GM13977 (cell line): ENCODE measurements around the gene SELP.
A peak's percentile ranks its signal among the peaks of the same experiment; 100 is the strongest.

Source experiments
- DNase-seq: peaks from one replicate; pipeline ENCODE4 v3.0.0; 2012; ENCODE audit warnings: low spot score
- CTCF ChIP-seq: IDR thresholded peaks from 2 replicates; pipeline ENCODE4 v1.5.1; 2012; ENCODE audit warnings: mild to moderate bottlenecking, control low read depth; ENCODE audit not compliant: insufficient read depth; ENCODE audit errors: extremely low read depth, missing control alignments
- in situ Hi-C: fragments of 300-500 bp; cut with MboI; formaldehyde crosslinking; loops from one replicate; pipeline ENCODE4 v1.12.0; 2022; ENCODE audit warnings: low sequenced_read_pairs, low pct_unique_long_range_greater_than_20kb, mixed read lengths, inconsistent platforms; ENCODE audit not compliant: unreplicated experiment

SELP gene

GRCh38 chr1:169601096-169601881 is 28.6 kb downstream of the SELP start:
- in situ Hi-C loops: loop anchor here (5.0 kb wide), 1 partner anchor 106 kb away; no protein-coding TSS in a partner anchor
- TF ChIP-seq CTCF: peak; percentile 52
- DNase-seq: peak; percentile 8

GRCh38 chr1:169595764-169596711 is 33.9 kb downstream of the SELP start:
- no peak for TF ChIP-seq CTCF
- no peak for DNase-seq
- in situ Hi-C loops: loop anchor here (25.0 kb wide), 1 partner anchor 216 kb away; no protein-coding TSS in a partner anchor

- in situ Hi-C loops: loop anchor here (25.0 kb wide), 1 partner anchor 218 kb away; no protein-coding TSS in a partner anchor
- TF ChIP-seq CTCF: no peak
- peak; percentile 38 for DNase-seq
Measured at GRCh38 chr1:169594391-169594790, 35.5 kb downstream of the SELP start.

GRCh38 chr1:169590932-169591331 is 39.0 kb downstream of the SELP start:
- no peak for DNase-seq
- no peak for TF ChIP-seq CTCF
- in situ Hi-C loops: loop anchor here (25.0 kb wide), 1 partner anchor 221 kb away; no protein-coding TSS in a partner anchor

GRCh38 chr1:169588785-169589485 is 41.0 kb downstream of the SELP start:
- in situ Hi-C loops: loop anchor here (25.0 kb wide), 1 partner anchor 223 kb away; no protein-coding TSS in a partner anchor
- TF ChIP-seq CTCF: no peak
- no peak for DNase-seq

GRCh38 chr1:169588112-169588511 is 41.8 kb downstream of the SELP start:
- TF ChIP-seq CTCF: no peak
- in situ Hi-C loops: loop anchor here (25.0 kb wide), 1 partner anchor 224 kb away; no protein-coding TSS in a partner anchor
- no peak for DNase-seq
